H9 (cell line): ENCODE measurements around the gene PHC3. TPM values are rescaled to one million over a fixed set of nuclear protein-coding genes. Genes with fewer than 3 reads are reported as not detected.

Experiments used
- DNase-seq: peaks from one replicate; pipeline ENCODE4 v3.0.0-alpha.2; 2017
- H2AFZ ChIP-seq: one replicate; pipeline ENCODE4 v1.6.1; 2013; ENCODE audit warnings: mild to moderate bottlenecking, low read length, control low read depth, moderate library complexity
- H2AK5ac ChIP-seq: 2 replicates; pipeline ENCODE4 v1.6.1; 2013; ENCODE audit warnings: low read length, control low read depth, mixed read lengths; ENCODE audit not compliant: insufficient read length
- H2BK120ac ChIP-seq: one replicate; pipeline ENCODE4 v1.6.1; 2013; ENCODE audit warnings: low read depth, mild to moderate bottlenecking, low read length, control low read depth, inconsistent platforms; ENCODE audit not compliant: poor library complexity, severe bottlenecking
- H2BK12ac ChIP-seq: 2 replicates; pipeline ENCODE4 v1.6.1; 2013; ENCODE audit warnings: low read length, control low read depth, mixed read lengths, low read depth; ENCODE audit not compliant: insufficient read length
- H2BK15ac ChIP-seq: 2 replicates; pipeline ENCODE4 v1.6.1; 2013; ENCODE audit warnings: low read depth, low read length, control low read depth
- H2BK20ac ChIP-seq: one replicate; pipeline ENCODE4 v1.6.1; 2013; ENCODE audit warnings: low read depth, mild to moderate bottlenecking, low read length, control low read depth, inconsistent platforms; ENCODE audit not compliant: poor library complexity, severe bottlenecking
- H2BK5ac ChIP-seq: 2 replicates; pipeline ENCODE4 v1.6.1; 2013; ENCODE audit warnings: low read length, control low read depth, mixed read lengths; ENCODE audit not compliant: insufficient read length
- H3K14ac ChIP-seq: 2 replicates; pipeline ENCODE4 v1.6.1; 2013; ENCODE audit warnings: low read length, control low read depth; ENCODE audit not compliant: insufficient read depth
- H3K18ac ChIP-seq: 2 replicates; pipeline ENCODE4 v1.6.1; 2013; ENCODE audit warnings: low read depth, mild to moderate bottlenecking, mixed read lengths, low read length, control low read depth; ENCODE audit not compliant: insufficient read length
- H3K23ac ChIP-seq: 2 replicates; pipeline ENCODE4 v1.6.1; 2013; ENCODE audit warnings: low read length, control low read depth, mixed read lengths, low read depth; ENCODE audit not compliant: insufficient read length
- H3K23me2 ChIP-seq: 2 replicates; pipeline ENCODE4 v1.6.1; 2013; ENCODE audit warnings: low read depth, mild to moderate bottlenecking, mixed read lengths, low read length, control low read depth; ENCODE audit not compliant: insufficient read length, poor library complexity, severe bottlenecking
- H3K27ac ChIP-seq: 2 replicates; pipeline ENCODE4 v1.5.1; 2013; ENCODE audit warnings: low read length, control low read depth, mixed read lengths, low read depth; ENCODE audit not compliant: insufficient read length
- H3K27me3 ChIP-seq: 2 replicates; pipeline ENCODE4 v1.6.1; 2013; ENCODE audit warnings: low read length, control low read depth, inconsistent platforms; ENCODE audit not compliant: insufficient read depth
- H3K4ac ChIP-seq: 2 replicates; pipeline ENCODE4 v1.6.1; 2013; ENCODE audit warnings: low read depth, mild to moderate bottlenecking, control low read depth, inconsistent platforms, low read length, moderate library complexity
- H3K4me1 ChIP-seq: 2 replicates; pipeline ENCODE4 v1.6.1; 2013; ENCODE audit warnings: low read length, control low read depth, inconsistent platforms; ENCODE audit not compliant: insufficient read depth
- H3K4me2 ChIP-seq: 2 replicates; pipeline ENCODE4 v1.6.1; 2013; ENCODE audit warnings: low read length, control low read depth, mixed read lengths; ENCODE audit not compliant: insufficient read length, insufficient read depth
- H3K56ac ChIP-seq: 2 replicates; pipeline ENCODE4 v1.6.1; 2013; ENCODE audit warnings: low read depth, mild to moderate bottlenecking, mixed read lengths, low read length, control low read depth; ENCODE audit not compliant: insufficient read length
- H3K79me1 ChIP-seq: 2 replicates; pipeline ENCODE4 v1.6.1; 2013; ENCODE audit warnings: low read depth, mild to moderate bottlenecking, moderate library complexity, low read length, control low read depth, inconsistent platforms; ENCODE audit not compliant: insufficient read depth, poor library complexity, severe bottlenecking
- H3K79me2 ChIP-seq: 2 replicates; pipeline ENCODE4 v1.6.1; 2013; ENCODE audit warnings: low read length, control low read depth, inconsistent platforms; ENCODE audit not compliant: insufficient read depth
- H3K9ac ChIP-seq: 2 replicates; pipeline ENCODE4 v1.6.1; 2013; ENCODE audit warnings: low read length, control low read depth, mixed read lengths; ENCODE audit not compliant: insufficient read length; ENCODE audit errors: extremely low read depth
- H3K9me3 ChIP-seq: one replicate; pipeline ENCODE4 v1.6.1; 2013; ENCODE audit warnings: low read depth, low read length, inconsistent platforms; ENCODE audit not compliant: control insufficient read depth
- H3T11ph ChIP-seq: one replicate; pipeline ENCODE4 v1.6.1; 2013; ENCODE audit warnings: mild to moderate bottlenecking, low read length, control low read depth, inconsistent platforms
- H4K20me1 ChIP-seq: one replicate; pipeline ENCODE4 v1.6.1; 2013; ENCODE audit not compliant: control insufficient read depth, insufficient read length, insufficient read depth
- H4K5ac ChIP-seq: 2 replicates; pipeline ENCODE4 v1.6.1; 2013; ENCODE audit warnings: low read depth, mild to moderate bottlenecking, mixed read lengths, low read length, control low read depth; ENCODE audit not compliant: insufficient read length
- H4K8ac ChIP-seq: replicated peaks from 2 replicates; pipeline ENCODE4 v1.6.1; 2013; ENCODE audit warnings: low read length, control low read depth, mixed read lengths, low read depth; ENCODE audit not compliant: insufficient read length
- H4K91ac ChIP-seq: 2 replicates; pipeline ENCODE4 v1.6.1; 2013; ENCODE audit warnings: low read depth, mild to moderate bottlenecking, moderate library complexity, mixed read lengths, low read length, control low read depth; ENCODE audit not compliant: insufficient read length
- H3K27ac Mint-ChIP-seq, 3 experiments: 2 replicates in 2 of 3; 3 replicates in 1 of 3; pipeline ENCODE4 v1.8.0; 2020 to 2021; ENCODE audit warnings: mixed read lengths in 3 of 3, mild to moderate bottlenecking in 1 of 3, moderate library complexity in 1 of 3
- H3K27me3 Mint-ChIP-seq: 2 replicates; pipeline ENCODE4 v1.8.0; 2021; ENCODE audit warnings: low read depth, mild to moderate bottlenecking, moderate library complexity, mixed read lengths
- H3K36me3 Mint-ChIP-seq, 3 experiments: 2 replicates in 2 of 3; 3 replicates in 1 of 3; pipeline ENCODE4 v1.8.0; 2020 to 2021; ENCODE audit warnings: low read depth in 3 of 3, mixed read lengths in 3 of 3; ENCODE audit not compliant: insufficient read depth in 1 of 3
- H3K4me1 Mint-ChIP-seq, 2 experiments: 2 replicates each; pipeline ENCODE4 v1.8.0; 2020; ENCODE audit warnings: mixed read lengths in 2 of 2
- H3K4me3 Mint-ChIP-seq, 2 experiments: 2 replicates in 1 of 2; 3 replicates in 1 of 2; pipeline ENCODE4 v1.8.0; 2020 to 2021; ENCODE audit warnings: mild to moderate bottlenecking in 2 of 2, mixed read lengths in 2 of 2, moderate library complexity in 1 of 2
- H3K9me3 Mint-ChIP-seq, 2 experiments: 2 replicates in 1 of 2; 3 replicates in 1 of 2; pipeline ENCODE4 v1.8.0; 2020; ENCODE audit warnings: mild to moderate bottlenecking in 2 of 2, mixed read lengths in 2 of 2, moderate library complexity in 1 of 2
- CTCF ChIP-seq: fragments of 200-600 bp; sonication (generic); conservative IDR thresholded peaks from 3 replicates; pipeline ENCODE4 v1.8.0; 2021; ENCODE audit warnings: antibody characterized with exemption, mild to moderate bottlenecking
- WGBS: extraction: QIAGEN DNeasy Blood & Tissue Kit; methylation state at CpG from one replicate; pipeline ENCODE4 v1.1.7; 2013; ENCODE audit warnings: missing lambda C conversion rate, low lambda C conversion rate, mixed read lengths; ENCODE audit not compliant: insufficient read length; ENCODE audit errors: extremely low coverage; 5-methylcytosine and 5-hydroxymethylcytosine counted together
- total RNA-seq: library from RNA; stranded (reverse); gene quantifications from 2 replicates; pipeline ENCODE4 v1.2.1, GENCODE V29; 2021

PHC3 gene
- total RNA-seq, 1 experiment from 2014 or later = 26.4 TPM

- H3K27ac Mint-ChIP-seq = peak overlapping the region in 2 of 3 experiments; percentile 32 to 69; a peak in 4 of 7 replicates
- WGBS = no CpG with 5 or more reads among the region's 1 CpG
- H3K36me3 Mint-ChIP-seq = peaks cover 3 to 9% (median 8%) of the 10 kb centered on the region in 3 experiments; a peak in 4 of 7 replicates
- no peak overlapping the region for H2BK5ac ChIP-seq
- H3K79me1 ChIP-seq = no peaks in the 10 kb centered on the region
- no peak overlapping the region for H3T11ph ChIP-seq
- H2BK15ac ChIP-seq = no peak overlapping the region
- H3K9me3 ChIP-seq = no peaks in the 10 kb centered on the region
- no peaks in the 10 kb centered on the region for H3K79me2 ChIP-seq
- peaks cover 35 to 47% of the 10 kb centered on the region in 2 experiments for H3K4me1 Mint-ChIP-seq
- no peak overlapping the region for H4K8ac ChIP-seq
- no peak overlapping the region for H3K56ac ChIP-seq
- no peaks in the 10 kb centered on the region for H3K9me3 Mint-ChIP-seq
- H4K5ac ChIP-seq = no peak overlapping the region
- H4K20me1 ChIP-seq = no peaks in the 10 kb centered on the region
- H3K27ac ChIP-seq = no peak overlapping the region
- H2BK12ac ChIP-seq = no peak overlapping the region
- no peak overlapping the region for H2BK20ac ChIP-seq
- no peak overlapping the region for H3K23ac ChIP-seq
- no peak overlapping the region for H3K18ac ChIP-seq
- H3K9ac ChIP-seq = no peak overlapping the region
- H3K27me3 Mint-ChIP-seq = no peaks in the 10 kb centered on the region
- peaks cover 13% of the 10 kb centered on the region; the same call in 1 of the 2 replicates for H3K4me1 ChIP-seq
- H3K27me3 ChIP-seq = no peaks in the 10 kb centered on the region
- peak overlapping the region; percentile 51 for H3K4me2 ChIP-seq
- no peak overlapping the region for H4K91ac ChIP-seq
- H3K4me3 Mint-ChIP-seq = peak overlapping the region; percentile 23 to 43; a peak in 4 of 5 replicates
- no peak for TF ChIP-seq CTCF
- H3K4ac ChIP-seq = no peak overlapping the region
- no peak overlapping the region for H3K14ac ChIP-seq
- H2AK5ac ChIP-seq = no peak overlapping the region
- no peak overlapping the region for H2BK120ac ChIP-seq
- H3K23me2 ChIP-seq = no peaks in the 10 kb centered on the region
- DNase-seq = no peak
- no peak overlapping the region for H2AFZ ChIP-seq
Observed at GRCh38 chr3:170059447-170059846, 122.1 kb downstream of the PHC3 start.
